HG02623 (cell line): ENCODE data around the gene TMEM30A.

Experiments
- ATAC-seq: cut with Tn5 transposase; IDR thresholded peaks from one replicate; pipeline ENCODE4 v1.9.1; 2021; ENCODE audit warnings: moderate library complexity; ENCODE audit not compliant: unreplicated experiment

TMEM30A gene

GRCh38 chr6:75266716-75267291 is 17.8 kb downstream of the TMEM30A start:
- peak; percentile 78 for ATAC-seq

- no peak for ATAC-seq
Observed at GRCh38 chr6:75263401-75263750, 21.2 kb downstream of the TMEM30A start.

GRCh38 chr6:75262716-75263400 is 21.7 kb downstream of the TMEM30A start:
- ATAC-seq: no peak

- no peak for ATAC-seq
Observed at GRCh38 chr6:75261299-75261698, 23.3 kb downstream of the TMEM30A start.

- no peak for ATAC-seq
Observed at GRCh38 chr6:75257343-75258087, 27.1 kb downstream of the TMEM30A start.

GRCh38 chr6:75250552-75250951 is 34.0 kb downstream of the TMEM30A start:
- ATAC-seq: no peak

- no peak for ATAC-seq
Observed at GRCh38 chr6:75249837-75250236, 34.8 kb downstream of the TMEM30A start.

- no peak for ATAC-seq
Observed at GRCh38 chr6:75246386-75246785, 38.2 kb downstream of the TMEM30A start.

- ATAC-seq: no peak
Observed at GRCh38 chr6:75244063-75244584, 40.5 kb downstream of the TMEM30A start.

GRCh38 chr6:75243333-75244062 is 41.1 kb downstream of the TMEM30A start, which contains the start of gene COX7A2:
Gene COX7A2 (minus strand): TSS chr6:75243801. CDS start chr6:75243734, 67 bp downstream.
- peak; percentile 97 for ATAC-seq

GRCh38 chr6:75236630-75237029 is 48.0 kb downstream of the TMEM30A start:
- ATAC-seq: no peak

GRCh38 chr6:75235271-75235670 is 49.3 kb downstream of the TMEM30A start:
- no peak for ATAC-seq

GRCh38 chr6:75234126-75234865 is 50.3 kb downstream of the TMEM30A start:
- ATAC-seq: no peak

GRCh38 chr6:75233092-75233615 is 51.4 kb downstream of the TMEM30A start:
- no peak for ATAC-seq

GRCh38 chr6:75230484-75231325 is 53.9 kb downstream of the TMEM30A start:
- ATAC-seq: no peak

GRCh38 chr6:75224303-75224926 is 60.2 kb downstream of the TMEM30A start:
- ATAC-seq: no peak

GRCh38 chr6:75223428-75223827 is 61.2 kb downstream of the TMEM30A start:
- ATAC-seq: no peak

- no peak for ATAC-seq
Observed at GRCh38 chr6:75222261-75222660, 62.3 kb downstream of the TMEM30A start.

GRCh38 chr6:75221116-75221515 is 63.5 kb downstream of the TMEM30A start:
- no peak for ATAC-seq
